ENCODE data around the gene ACSS3.

DNA sequence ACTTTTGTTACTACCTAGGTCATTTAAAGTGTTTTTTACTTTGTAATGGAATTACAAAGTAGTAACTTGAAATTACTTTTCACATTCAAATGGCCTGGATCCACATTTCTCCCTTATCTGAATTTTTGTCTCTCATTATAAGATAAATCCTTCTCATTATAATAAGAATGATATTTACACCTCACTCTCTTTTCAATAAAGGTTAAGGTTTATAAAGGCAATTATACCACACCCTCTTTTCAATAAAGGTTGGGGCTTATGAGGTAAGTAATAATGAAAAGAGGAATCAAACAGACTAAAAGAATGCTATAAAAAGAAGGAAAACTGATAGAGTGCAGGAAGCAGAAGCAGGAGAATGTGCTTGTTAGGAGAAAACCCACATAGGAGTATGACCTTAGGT lies 210.8 kb downstream of the ACSS3 start:
- TF ChIP-seq CTCF (IDR thresholded peaks at IDR 0.05) (no peak), POLR2A (IDR thresholded peaks at IDR 0.05) (no peak)
